Measurements from ENCODE around the gene GGT5. TPM values are rescaled to one million over a fixed set of nuclear protein-coding genes. Genes with fewer than 3 reads are reported as not detected.

The GGT5 gene
- total RNA-seq, 4 donors from 2014 or later: 35.8 to 156 (median 83.7) TPM

GRCh38 chr22:24232124-24232523 lies 12.8 kb downstream of the GGT5 start:
- DNase-seq (ENCODE audit: low spot score in 2 of 2): no peak
- Histone ChIP-seq H3K9me3 (no peaks in the 10 kb centered on the region), H3K36me3 (peaks cover 0 to 17% (median 0%) of the 10 kb centered on the region in 3 donors), H3K4me3 (no peak overlapping the region), H3K27ac (no peak overlapping the region), H3K4me1 (no peaks in the 10 kb centered on the region), H3K27me3 (no peaks in the 10 kb centered on the region)
- TF ChIP-seq, protein P1, sequence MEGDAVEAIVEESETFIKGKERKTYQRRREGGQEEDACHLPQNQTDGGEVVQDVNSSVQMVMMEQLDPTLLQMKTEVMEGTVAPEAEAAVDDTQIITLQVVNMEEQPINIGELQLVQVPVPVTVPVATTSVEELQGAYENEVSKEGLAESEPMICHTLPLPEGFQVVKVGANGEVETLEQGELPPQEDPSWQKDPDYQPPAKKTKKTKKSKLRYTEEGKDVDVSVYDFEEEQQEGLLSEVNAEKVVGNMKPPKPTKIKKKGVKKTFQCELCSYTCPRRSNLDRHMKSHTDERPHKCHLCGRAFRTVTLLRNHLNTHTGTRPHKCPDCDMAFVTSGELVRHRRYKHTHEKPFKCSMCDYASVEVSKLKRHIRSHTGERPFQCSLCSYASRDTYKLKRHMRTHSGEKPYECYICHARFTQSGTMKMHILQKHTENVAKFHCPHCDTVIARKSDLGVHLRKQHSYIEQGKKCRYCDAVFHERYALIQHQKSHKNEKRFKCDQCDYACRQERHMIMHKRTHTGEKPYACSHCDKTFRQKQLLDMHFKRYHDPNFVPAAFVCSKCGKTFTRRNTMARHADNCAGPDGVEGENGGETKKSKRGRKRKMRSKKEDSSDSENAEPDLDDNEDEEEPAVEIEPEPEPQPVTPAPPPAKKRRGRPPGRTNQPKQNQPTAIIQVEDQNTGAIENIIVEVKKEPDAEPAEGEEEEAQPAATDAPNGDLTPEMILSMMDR (IDR thresholded peaks at IDR 0.05): no peak
- no peak for TF ChIP-seq POLR2A (IDR thresholded peaks at IDR 0.05)
- TF ChIP-seq EP300 (IDR thresholded peaks at IDR 0.05): no peak
- WGBS, 2 donors: 77 to 95% methylated on average over 6 of the region's 6 CpGs

DNA sequence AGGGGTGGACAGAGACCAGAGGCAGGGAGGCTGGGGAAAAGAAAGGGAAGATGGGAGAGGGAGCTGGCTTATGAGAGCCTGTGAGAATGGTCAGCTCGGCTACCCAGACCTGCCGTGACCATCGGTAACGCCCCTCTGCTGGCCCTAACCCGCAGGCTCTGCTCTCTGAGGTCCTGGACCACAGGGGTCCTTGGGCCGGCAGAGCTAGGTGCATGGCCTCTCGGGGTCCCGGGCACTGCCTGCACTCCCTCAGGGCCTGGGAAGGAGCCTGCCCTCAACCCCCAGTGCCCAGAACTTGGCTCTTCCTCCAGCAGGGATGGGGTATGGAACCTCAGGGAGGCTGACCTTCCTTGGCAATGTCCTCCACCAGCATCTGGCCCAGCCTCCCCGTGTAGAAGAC lies 13.2 kb downstream of the GGT5 start:
- Histone ChIP-seq H3K27me3 (no peaks in the 10 kb centered on the region), H3K27ac (no peak overlapping the region), H3K4me3 (no peak overlapping the region), H3K4me1 (no peaks in the 10 kb centered on the region), H3K36me3 (peaks cover 0 to 18% (median 0%) of the 10 kb centered on the region in 3 donors), H3K9me3 (no peaks in the 10 kb centered on the region)
- 78 to 90% methylated on average over 8 to 9 of the region's 9 CpGs for WGBS, 2 donors
- no peak for TF ChIP-seq EP300 (IDR thresholded peaks at IDR 0.05)
- TF ChIP-seq POLR2A (IDR thresholded peaks at IDR 0.05): no peak
- no peak for DNase-seq (ENCODE audit: low spot score in 2 of 2)

GRCh38 chr22:24230911-24231656 lies 13.8 kb downstream of the GGT5 start:
- Histone ChIP-seq H3K4me1 (no peaks in the 10 kb centered on the region), H3K27me3 (no peaks in the 10 kb centered on the region), H3K9me3 (no peaks in the 10 kb centered on the region), H3K36me3 (peaks cover 0 to 24% (median 0%) of the 10 kb centered on the region in 3 donors), H3K27ac (no peak overlapping the region), H3K4me3 (no peak overlapping the region)
- WGBS, 2 donors: 68 to 71% methylated on average over 10 to 11 of the region's 18 CpGs
- no peak for TF ChIP-seq POLR2A (IDR thresholded peaks at IDR 0.05)
- TF ChIP-seq, protein P1 (IDR thresholded peaks at IDR 0.05): peak in 2 of 5 experiments; percentile 27 to 30
- no peak for DNase-seq (ENCODE audit: low spot score in 2 of 2)

DNA sequence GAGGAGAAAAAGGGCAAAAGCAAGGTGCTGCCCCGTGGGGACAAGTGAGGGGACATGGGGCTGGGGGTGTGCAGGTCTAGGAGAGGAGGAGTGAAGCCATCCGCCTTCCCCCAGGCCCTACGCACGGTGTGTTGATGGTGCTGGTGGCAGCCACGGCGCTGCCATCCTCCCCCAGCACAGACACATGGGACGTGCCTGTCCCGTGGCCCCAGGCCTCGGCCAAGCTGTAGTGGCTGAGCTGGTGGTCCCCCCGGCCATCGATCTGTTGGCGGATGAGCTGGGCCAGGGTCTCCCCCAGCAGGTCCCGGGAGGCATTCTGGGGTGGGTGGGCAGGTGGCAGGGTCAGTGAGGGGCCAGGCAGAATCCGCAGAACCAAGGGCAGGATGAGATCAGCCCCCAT lies 18.9 kb downstream of the GGT5 start:
- 93 to 95% methylated on average over 10 to 14 of the region's 14 CpGs for WGBS, 2 donors
- DNase-seq (ENCODE audit: low spot score in 2 of 2): no peak
- Histone ChIP-seq H3K36me3 (peaks cover 0 to 47% (median 0%) of the 10 kb centered on the region in 3 donors), H3K27ac (no peak overlapping the region), H3K4me3 (no peak overlapping the region), H3K4me1 (no peaks in the 10 kb centered on the region), H3K27me3 (no peaks in the 10 kb centered on the region), H3K9me3 (peaks cover 0 to 18% (median 0%) of the 10 kb centered on the region in 4 donors)
- TF ChIP-seq, protein P1 (IDR thresholded peaks at IDR 0.05): no peak
- TF ChIP-seq POLR2A (IDR thresholded peaks at IDR 0.05) (no peak), EP300 (IDR thresholded peaks at IDR 0.05) (no peak)

GRCh38 chr22:24225044-24225601 lies 19.8 kb downstream of the GGT5 start:
- H3K4me1 ChIP-seq: no peaks in the 10 kb centered on the region
- 89 to 93% methylated on average over 8 to 14 of the region's 14 CpGs for WGBS, 2 donors
- H3K36me3 ChIP-seq: peaks cover 0 to 55% (median 0%) of the 10 kb centered on the region in 3 donors

More at GRCh38 chr22:24225044-24225601, 19.8 kb downstream of the GGT5 start:
- TF ChIP-seq POLR2A (IDR thresholded peaks at IDR 0.05) (no peak), EP300 (IDR thresholded peaks at IDR 0.05) (no peak)
- TF ChIP-seq, protein P1 (IDR thresholded peaks at IDR 0.05): no peak
- no peak for DNase-seq (ENCODE audit: low spot score in 2 of 2)
- Histone ChIP-seq H3K4me3 (no peak overlapping the region), H3K27me3 (no peaks in the 10 kb centered on the region), H3K27ac (no peak overlapping the region), H3K9me3 (peaks cover 0 to 18% (median 0%) of the 10 kb centered on the region in 4 donors)

Data from tibial nerve (tissue), 4 donors.